SIG-M5 (cell line): ENCODE results near the gene PLEKHH2.

Experiments used
- DNase-seq: peaks from one replicate; lab custom pipeline; 2025; lab: John Stamatoyannopoulos, UW

Gene PLEKHH2

GRCh38 chr2:43812947-43813346, 175.9 kb downstream of the PLEKHH2 start:
- DNase-seq, result no peak

- DNase-seq, result no peak
Measured at GRCh38 chr2:43814711-43815110, 177.7 kb downstream of the PLEKHH2 start.
